SW 1271 (cell line): ENCODE data around the gene ASAP2.

Experiments used
- DNase-seq, 2 experiments: peaks; one replicate each; lab custom pipeline; 2025; lab: John Stamatoyannopoulos, UW

The ASAP2 gene

DNA sequence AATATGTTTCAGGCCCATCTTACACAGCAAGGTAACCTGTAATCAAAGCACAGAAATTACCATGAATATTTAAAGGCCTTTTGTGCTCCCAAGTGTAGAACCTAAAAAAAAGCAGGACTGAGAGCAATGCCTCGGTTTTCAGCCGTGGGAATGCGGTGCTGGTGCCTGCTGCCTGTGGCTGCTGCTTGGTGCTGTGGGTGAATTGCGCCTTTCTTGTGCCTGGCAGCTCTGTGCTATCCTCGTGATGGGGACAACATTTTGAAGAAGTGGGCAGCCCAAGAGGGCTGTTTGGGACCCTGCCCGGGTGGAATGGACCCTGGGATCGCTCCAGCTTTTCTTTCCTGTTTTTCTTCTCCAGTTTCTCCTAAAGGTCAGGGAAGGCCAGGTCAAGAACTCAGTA lies 91.2 kb downstream of the ASAP2 start:
- no peak for DNase-seq

DNA sequence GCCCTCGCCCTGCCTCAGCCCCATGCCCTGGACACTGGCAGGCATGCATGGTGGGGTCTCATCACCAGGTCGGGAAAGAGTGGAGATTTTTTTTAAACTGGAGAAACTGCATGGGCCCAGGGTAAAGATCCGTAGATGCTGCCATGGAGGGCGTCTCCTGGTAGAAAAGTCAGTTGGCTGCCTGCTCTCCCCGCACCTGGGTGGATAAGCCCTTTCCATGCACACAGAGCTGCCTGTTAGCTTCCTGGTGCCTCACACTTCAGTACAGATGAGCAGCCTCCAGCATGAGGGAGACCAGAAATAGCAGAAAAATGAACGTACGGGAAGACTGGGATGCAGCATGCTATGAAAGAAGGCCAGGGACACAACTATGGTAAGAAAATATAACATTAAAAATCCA lies 92.0 kb downstream of the ASAP2 start:
- DNase-seq, result no peak

DNA sequence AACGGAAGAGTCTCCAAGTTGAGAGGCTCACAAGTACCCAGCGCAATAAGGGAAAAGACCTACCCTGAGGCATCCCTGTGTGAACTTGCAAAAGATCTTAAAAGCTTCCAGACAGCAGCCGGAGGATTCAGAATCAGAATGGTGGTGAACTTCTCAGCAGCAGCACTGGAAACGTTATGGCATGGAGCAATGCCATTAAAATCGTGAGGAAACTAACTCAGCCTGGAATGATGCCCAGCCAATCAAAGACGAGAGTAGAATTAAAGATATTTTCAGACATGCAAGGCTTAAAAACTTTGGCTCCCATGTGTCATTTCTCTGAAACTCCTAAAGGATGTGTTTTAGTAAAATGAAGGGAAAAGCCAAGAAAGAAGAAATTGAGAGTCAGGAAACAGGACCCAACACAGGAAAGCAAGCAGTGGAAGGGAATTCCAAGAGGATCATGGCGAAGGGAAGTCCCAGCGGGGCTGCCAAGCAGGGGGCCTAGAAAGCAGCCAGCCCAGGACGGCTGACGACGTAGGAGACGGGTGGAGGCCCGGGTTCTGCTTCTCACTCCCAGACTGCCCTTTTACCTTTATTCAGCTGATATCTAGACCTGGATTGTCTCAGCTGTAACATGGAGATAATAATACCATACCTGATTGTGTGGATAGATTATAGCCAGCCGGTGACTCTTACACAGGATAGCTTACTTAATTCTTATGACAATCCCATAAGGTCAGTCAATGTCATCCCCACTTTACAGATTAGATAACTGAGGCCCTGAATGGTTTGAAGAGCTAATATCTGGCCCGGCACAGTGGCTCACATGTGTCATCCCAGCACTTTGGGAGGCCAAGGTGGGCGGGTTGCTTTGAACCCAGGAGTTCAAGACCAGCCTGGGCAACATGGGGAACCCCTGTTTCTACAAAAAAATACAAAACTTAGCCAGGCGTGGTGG lies 92.8 kb downstream of the ASAP2 start:
- no peak for DNase-seq

DNA sequence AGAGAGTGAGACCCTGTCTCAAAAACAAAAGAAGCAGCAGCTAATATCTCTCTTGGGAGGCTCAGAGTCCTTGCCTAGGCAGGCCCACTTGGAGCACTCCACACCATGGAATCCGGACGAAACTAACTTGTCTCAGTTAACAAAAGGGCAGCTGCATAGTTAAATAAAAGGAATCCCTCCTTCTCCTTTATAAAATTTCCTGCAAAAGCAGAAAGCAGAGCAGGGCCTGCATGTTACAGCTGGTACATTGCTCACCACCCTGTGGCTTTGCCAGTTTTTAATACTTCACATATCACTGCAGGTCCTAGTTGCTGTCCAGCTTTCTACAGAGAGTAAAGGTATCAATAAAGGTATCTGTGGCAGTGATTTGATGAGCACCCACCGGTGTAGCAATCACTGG lies 93.6 kb downstream of the ASAP2 start:
- DNase-seq, result no peak

DNA sequence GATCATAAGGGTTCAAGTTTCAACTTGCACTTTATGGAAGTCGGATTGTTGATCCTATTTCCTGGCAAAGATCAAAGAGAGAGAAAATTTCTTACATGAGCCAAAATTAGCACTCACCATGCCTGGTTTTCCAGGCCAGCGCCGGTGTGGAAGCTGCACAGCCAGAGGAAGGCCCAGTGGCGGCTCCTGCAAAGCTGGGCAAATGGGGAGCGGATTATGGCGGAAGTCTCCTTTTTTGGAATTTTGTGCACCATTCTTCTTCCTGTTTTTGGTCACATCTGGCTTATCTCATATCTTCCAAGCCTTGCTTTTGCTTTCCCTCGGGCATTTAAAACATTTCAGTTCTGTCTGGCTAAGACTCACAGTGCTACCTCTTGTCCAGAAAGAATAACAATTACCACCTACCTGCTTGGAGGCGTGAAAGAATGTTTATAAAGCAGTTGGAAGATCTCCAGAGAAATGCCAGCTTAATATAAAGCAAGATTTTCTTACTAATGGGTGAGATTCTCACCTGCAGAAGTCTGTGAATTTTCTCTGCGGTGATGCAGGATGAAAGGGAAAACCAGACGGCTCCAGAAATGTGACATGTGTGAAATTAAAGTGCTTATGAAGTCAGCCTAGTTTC lies 94.3 kb downstream of the ASAP2 start:
- no peak for DNase-seq

DNA sequence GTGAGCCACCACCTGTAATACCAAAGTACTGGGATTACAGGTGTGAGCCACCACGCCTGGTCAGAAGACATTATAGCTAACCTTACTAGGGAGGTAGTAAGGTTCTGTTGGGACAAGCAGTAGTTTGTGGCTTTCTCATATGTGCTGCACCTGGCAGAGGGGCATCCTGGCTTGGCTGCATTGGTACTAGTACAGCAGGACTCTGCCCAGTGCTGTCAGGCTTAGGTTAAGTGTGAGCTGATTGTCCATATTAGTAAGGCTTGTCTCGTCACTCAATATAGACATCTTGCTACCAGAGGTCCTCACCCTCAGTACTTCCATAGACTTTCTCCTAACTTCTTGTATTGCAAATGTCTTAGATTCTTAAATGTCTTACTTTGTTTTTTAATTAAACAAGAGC lies 96.1 kb downstream of the ASAP2 start:
- no peak for DNase-seq

DNA sequence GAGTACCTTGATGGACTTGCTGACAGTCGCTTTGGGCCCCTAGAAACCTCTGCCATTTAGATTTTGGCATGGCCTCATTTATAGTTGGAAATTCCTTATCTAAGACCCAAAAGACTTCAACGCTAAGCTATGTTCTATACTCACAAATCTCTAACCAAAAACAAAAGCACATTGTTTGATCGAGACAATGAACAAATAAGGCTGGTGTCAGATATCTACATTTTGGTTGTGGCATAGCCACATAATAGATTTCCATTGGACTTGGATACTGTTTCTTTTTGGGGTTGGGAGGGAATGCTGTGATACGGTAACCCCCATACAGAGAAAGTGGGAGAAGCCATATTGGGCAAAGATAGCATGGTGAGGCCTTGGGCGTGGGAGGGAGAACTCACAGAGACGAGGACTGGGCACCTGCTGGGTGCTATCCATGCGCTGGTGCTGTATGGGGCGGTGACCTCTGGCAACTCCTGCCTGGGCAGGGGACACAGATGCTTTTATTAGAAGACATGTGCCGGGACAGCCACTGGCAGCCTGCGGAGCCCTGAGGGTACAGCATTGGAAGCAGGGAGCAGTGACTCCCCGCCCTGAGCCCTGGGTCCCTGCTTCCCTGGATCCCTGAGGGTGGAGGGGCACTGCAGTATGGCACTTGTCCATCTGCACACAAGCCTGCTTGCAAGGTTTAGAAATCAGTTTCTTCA lies 97.1 kb downstream of the ASAP2 start:
- DNase-seq, result no peak

DNA sequence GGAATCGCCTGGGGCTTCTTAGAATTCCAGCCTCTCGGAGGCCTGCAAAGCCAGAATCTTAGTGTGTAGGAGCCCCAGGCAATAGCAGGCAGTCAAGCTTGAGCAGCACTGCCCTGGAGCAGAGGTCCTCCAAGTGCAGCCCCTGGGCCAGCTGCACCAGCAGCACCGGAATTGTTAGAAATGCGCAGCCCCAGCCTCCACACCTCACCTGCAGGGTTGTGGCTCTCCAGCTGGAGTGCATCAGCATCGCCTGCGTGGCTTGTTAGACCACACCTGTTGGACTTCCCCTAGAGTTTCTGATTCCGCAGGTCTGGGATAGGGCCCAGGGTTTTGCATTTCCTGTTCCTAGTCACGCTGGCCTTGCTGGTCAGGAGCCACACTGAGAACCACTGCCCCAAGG lies 100.3 kb downstream of the ASAP2 start:
- no peak for DNase-seq

DNA sequence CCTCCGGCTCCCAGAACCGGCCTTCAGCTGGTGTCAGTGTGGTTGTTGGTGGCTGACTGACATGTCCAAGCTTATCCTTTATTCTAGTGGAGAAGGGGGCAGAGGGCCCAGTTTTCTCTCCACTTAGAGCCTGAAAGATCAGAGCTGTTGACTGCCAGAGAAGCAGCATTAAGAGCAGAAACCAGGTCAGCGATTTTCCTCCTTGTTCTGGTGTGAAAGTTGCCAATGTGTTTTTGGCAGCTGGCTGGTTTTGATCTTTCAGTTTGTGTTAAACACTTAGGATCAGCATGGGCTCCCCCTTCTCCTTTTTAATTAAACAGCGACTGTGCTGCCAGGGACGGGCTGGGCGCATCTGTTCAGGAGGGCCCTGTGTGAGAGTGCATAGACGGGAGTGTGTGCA lies 100.9 kb downstream of the ASAP2 start:
- DNase-seq, result no peak

DNA sequence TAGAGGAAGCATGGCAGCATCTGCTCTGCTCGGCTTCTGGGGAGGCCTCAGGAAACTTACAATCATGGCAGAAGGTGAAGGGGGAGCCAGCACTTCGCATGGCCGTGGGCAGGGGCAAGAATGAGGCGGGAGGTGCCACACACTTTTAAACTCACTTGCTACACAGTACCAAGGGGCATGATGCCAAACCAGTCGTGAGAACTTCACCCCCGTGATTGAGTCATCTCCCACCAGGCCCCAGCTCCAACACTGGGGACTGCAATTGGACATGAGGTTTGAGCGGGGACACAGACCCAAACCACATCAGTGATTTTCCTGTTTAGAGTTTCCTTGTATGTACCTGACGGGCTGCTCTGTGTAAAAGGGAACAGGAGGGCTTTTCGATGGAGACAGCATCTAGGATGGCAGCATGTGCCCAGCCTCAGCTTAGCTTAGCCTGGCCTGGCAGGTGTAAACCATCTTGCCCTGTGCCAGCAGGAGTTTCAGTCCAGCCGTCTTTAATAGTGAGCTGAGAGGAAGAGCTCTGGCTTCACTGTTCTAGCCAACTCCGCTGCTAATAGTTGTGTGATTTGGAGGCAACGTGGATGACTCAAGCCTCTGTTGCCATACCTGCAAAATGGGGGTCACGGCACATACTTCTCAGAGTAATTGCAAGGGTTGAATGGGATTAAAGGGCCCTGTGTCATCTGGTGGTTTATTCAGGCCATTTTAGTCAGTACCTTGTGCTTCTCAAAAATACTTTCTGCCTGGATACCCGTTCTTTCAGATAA lies 101.8 kb downstream of the ASAP2 start:
- no peak for DNase-seq

DNA sequence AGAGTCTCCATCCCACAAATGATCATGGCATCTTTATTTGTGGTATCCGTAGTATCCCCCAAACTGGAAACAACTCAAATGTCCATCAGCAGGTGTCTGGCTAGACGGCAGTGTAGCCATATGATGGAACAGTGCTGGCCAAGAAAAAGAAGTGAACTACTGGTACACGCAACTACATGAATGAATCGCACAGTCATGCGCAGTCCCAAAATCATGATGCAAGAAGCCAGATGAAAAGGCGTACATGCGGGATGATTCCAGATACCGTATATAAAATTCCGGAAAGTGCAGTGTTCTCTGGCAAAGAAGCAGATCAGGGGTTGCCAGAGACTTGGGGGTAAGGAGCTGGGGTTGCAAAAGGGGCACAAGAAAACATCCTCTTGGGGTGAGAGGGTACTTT lies 102.5 kb downstream of the ASAP2 start:
- no peak for DNase-seq

DNA sequence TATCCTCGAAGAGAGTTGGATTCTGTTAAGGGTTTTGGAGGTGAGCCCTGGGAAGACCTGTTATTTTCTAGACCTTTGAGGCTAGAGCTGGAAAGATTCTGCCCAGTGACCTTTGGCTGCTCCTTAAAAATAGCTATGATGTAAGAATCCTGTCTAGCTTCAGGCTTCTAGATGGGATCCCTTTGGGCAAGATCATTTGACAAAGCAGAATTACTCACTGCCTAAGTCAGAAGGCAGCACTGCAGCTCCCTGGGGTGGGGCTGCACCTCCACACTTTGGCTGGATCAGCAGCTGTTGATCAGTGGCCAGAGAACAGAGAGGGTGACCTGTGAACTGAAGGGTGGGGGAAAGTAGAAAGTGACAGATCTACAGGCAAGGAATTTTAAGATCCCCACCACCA lies 103.8 kb downstream of the ASAP2 start:
- peak; percentile 15 to 42 for DNase-seq

DNA sequence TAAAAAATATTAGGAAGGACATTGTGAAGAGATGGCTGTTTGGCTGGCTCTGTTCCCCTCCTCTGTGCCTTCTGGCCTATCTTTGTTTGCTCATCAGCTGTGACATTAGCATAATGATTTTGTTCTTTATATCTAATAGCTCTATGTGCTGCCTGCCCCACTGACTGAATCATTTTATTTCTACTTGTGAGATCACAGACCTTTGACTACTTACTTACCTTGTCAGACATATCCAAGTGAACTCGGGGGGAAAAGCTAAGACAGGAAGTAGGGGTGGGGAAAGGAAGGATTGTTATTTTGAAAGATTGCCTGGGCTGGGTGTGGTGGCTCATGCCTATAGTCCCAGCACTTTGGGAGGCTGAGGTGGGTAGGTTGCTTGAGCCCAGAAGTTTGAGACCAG lies 104.2 kb downstream of the ASAP2 start:
- peak in 1 of 2 experiments; percentile 24 for DNase-seq

DNA sequence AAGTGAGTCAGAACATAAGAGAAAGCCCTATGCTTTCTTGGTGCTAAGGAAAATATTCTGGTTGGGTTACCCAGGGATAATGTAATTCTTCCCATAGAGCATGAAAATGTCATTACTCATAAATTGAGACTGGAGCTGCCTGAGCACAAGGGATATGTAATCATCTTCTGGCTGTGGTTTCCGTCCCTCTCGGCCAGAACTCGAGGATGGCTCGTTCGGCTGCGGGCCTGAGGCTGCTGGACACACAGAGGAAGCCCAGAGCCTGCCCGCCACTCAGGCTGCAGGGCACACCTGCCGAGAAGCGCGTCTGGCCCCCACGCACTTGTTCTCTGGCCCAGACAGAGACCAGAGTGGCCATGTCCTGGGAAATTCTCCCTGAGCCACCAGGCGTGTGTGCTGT lies 104.9 kb downstream of the ASAP2 start:
- DNase-seq, result no peak

DNA sequence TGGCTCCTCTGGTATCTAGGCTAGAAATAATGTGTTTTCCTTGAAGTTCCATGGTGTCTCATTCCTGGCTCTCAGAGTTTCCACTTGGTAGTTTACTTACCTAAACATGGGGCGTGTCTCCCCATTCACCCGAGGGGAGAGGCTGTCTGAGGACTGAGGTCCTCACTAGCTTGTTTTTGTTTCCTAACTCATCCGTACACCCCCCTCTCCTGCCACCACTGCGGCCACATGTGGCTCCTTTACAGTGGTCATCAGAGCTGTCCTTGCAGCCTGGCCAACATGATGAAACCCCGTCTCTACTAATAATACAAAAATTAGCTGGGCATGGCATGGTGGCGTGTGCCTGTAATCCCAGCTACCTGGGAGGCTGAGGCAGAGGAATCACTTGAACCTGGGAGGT lies 106.0 kb downstream of the ASAP2 start:
- no peak for DNase-seq

DNA sequence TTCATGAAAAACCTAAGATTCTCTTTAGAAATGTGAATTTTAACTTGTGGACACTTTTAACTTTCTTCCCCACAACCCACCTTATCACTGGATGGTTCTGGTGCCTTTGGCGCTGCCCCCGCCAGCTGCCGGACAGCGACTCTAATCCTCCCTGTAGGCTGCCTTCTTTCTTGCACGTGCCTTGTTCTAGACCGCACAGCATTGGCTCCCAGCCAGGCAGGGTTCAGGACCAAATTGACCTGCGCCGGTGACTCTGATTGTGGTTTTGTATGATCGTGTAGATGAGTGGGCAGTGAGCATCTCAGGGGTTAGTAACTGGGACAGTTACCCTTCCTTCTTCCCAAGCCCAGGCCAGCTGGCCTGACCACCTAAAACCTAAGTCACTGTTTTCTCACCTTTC lies 106.8 kb downstream of the ASAP2 start:
- no peak for DNase-seq

DNA sequence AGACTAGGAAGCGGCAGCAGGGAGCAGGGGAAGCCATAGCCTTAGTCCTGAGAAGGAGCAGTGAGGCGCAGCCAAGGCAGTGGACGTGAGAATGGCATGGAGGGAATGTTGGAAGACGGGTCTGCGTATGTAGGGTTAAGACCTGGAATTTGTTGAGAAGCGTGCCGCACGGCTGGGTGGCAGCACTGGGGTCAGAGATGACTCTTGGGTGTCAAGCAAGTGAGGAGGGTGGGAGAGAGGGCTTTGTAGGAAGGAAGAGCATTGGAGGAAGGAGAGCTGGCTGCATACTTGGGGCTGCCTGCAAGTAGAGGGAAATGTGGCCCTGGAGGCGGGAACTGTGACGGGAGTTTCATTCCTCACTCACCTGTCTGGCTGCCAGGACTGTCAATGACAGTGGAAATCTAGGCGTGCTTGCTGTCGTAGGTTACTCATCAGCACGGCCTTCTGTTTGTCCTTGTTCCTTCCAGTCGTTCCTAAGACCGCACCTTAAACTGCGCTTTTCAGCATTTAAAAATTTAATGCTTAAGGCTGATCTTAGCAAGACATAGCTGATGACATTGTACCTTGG lies 108.8 kb downstream of the ASAP2 start:
- DNase-seq, result no peak

DNA sequence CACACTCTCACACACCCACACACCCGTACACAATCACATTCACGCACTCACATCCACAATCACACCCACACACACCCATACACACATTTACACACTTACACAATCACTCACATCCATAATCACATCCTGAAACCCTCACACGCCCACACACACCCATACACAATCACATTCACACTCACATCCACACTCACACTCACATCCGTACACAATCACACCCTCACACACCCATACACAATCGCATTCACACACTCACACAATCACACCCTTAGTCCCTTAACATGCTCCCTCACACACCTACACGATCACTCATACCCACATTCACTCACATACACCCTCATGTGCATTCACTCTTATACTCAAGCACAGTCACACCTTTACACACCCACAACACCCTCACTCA lies 110.9 kb downstream of the ASAP2 start:
- DNase-seq, result no peak

DNA sequence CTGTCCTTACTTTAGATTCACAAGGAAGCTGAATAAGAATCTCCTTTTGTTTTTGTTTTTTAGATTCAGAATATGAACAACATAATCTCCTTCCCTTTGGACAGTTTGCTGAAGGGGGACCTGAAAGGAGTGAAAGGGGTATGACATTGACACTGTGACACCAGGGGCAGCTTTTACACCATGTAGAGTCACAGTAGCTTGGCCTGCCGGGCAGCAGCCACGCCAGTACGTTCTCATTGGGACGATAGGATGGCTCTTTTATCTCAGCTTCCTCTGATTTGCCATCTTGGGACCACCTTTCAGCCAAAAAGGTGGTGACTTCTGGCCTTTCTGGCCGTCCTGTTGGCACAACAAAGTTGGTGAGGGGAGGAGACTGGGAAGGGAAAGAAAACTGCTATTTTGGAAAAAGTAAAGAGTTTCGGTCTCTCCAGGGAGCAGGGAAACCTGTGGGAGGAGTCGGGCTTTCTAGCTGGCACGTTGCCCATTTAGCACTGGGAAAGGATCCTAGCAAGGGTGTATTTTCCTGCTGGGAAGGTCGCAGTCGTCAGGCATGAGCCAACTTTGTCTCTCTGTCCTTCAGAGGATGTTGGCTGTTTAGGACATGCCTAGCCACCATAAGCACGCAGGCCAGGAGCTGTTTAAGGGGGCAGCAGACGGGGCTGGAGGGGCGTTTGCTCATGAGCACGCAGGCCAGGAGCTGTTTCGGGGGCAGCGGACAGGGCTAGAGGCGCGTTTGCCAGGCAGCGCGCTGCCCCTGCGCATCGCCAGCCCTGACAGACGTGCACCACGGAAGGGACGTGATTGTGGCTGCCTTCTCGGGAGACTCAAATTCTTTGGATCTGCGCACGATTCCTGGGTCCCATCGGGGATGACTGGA lies 112.1 kb downstream of the ASAP2 start:
- no peak for DNase-seq

DNA sequence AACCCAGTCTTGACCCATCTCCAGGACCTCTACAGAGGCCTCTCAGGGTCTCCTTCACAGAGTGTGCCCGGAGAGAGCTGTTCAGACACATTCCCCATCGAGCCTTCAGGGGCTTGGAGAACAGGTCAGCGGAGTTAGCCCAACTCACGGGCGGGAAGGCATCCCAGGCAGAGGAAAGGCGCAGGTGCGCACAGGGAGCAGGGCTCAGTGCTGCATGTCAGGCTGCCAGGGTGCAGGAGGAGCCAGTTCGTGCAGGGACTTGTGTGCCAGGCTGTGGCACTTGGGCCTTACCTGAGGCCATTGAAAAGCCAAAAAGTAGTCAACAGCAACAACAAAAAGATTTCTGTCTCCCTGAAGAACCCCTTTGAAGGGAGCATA lies 112.7 kb downstream of the ASAP2 start:
- DNase-seq, result no peak

DNA sequence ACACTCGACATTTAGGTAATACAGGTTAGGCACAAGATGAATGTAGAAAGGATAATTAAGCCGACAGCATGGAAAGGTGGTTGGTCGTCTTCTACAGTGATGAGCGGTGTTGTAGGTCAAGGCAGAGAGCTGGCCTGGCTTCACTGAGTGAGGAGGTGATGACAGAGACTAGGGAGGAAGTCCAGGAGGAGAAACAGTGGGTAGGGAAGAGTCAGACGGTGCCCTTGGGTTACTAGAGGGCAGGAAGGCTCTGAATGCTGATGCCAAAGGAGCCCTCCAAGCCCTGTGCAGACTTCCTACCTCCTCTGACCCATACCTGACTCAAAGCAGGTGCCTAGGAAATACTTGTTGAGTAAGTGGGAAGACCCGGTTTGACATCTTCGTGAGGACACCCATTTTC lies 116.0 kb downstream of the ASAP2 start:
- DNase-seq, result no peak
